ENCODE results near the gene ISM2. TPM values are rescaled to one million over a fixed set of nuclear protein-coding genes. Genes with fewer than 3 reads are reported as not detected.

Gene ISM2
- total and polyA plus RNA-seq, 2 of the 13 experiments (the other 11 are each of a cell fraction or from before 2014, with no cell fraction given): 1.8 to 40.7 TPM

DNA sequence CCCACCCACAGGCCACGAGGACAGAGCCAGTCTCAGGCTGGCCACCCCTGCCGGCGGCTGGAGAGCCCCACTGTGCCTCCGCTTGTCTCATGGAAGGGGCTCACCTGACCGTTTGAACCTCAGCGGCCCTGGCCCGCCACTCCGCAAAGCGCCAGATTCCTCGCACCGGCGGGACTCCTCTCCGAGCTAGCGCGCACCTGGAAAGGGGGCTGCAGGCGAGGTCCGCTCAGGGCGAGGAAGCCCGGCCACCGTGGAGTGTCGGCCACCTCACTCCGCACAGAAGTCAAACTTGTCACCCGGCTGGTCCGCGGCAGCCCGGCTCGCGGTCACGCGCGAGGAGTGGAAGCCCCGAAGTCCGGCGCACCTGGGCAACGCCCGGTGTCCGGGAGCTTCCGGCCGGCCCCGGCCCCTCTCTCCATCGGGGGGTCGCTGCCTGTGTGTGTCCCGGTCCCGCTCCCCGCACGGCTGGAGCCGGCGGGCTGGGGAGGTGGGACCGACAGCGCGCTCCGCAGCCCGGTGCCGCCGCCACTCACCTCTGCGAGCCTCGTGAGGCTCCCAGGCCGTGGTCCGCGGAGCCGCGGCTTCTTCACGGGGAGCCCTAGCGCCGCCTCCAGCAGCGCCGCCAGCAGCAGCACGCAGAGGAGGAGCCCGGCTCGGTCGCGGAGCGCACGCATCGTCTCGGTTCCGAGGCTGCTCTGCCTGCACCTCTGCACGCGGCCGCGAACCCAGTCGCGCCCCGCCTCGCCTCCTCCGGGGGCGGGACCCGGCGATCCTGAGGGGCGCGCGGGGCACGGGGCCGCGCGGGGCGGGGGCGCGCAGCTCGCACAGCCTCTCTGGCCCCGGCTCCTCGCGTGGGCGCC, at the start of gene ISM2 (continued):
- TF ChIP-seq, protein P1, sequence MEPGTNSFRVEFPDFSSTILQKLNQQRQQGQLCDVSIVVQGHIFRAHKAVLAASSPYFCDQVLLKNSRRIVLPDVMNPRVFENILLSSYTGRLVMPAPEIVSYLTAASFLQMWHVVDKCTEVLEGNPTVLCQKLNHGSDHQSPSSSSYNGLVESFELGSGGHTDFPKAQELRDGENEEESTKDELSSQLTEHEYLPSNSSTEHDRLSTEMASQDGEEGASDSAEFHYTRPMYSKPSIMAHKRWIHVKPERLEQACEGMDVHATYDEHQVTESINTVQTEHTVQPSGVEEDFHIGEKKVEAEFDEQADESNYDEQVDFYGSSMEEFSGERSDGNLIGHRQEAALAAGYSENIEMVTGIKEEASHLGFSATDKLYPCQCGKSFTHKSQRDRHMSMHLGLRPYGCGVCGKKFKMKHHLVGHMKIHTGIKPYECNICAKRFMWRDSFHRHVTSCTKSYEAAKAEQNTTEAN (CRISPR knock-in tag; conservative IDR thresholded peaks at IDR 0.05): peak; percentile 84; the same call in 1 of the 2 replicates
- no peak for TF ChIP-seq CHD2 (IDR thresholded peaks at IDR 0.05; ENCODE audit: low read depth, low read length)
- peak; percentile 33; the same call in 1 of the 2 replicates for TF ChIP-seq KLF15 (CRISPR knock-in tag; IDR thresholded peaks at IDR 0.05; ENCODE audit: borderline replicate concordance)
- TF ChIP-seq, protein P2, sequence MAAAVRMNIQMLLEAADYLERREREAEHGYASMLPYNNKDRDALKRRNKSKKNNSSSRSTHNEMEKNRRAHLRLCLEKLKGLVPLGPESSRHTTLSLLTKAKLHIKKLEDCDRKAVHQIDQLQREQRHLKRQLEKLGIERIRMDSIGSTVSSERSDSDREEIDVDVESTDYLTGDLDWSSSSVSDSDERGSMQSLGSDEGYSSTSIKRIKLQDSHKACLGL (CRISPR knock-in tag; IDR thresholded peaks at IDR 0.05): peak; percentile 82; the same call in 1 of the 2 replicates
- TF ChIP-seq, protein P3, sequence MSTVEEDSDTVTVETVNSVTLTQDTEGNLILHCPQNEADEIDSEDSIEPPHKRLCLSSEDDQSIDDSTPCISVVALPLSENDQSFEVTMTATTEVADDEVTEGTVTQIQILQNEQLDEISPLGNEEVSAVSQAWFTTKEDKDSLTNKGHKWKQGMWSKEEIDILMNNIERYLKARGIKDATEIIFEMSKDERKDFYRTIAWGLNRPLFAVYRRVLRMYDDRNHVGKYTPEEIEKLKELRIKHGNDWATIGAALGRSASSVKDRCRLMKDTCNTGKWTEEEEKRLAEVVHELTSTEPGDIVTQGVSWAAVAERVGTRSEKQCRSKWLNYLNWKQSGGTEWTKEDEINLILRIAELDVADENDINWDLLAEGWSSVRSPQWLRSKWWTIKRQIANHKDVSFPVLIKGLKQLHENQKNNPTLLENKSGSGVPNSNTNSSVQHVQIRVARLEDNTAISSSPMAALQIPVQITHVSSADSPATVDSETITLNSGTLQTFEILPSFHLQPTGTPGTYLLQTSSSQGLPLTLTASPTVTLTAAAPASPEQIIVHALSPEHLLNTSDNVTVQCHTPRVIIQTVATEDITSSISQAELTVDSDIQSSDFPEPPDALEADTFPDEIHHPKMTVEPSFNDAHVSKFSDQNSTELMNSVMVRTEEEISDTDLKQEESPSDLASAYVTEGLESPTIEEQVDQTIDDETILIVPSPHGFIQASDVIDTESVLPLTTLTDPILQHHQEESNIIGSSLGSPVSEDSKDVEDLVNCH (CRISPR knock-in tag; IDR thresholded peaks at IDR 0.05): no peak
- TF ChIP-seq ZKSCAN5 (CRISPR knock-in tag; IDR thresholded peaks at IDR 0.05): 0 out of 2 replicates have a peak, but pooled peaks have one; percentile 46
- TF ChIP-seq, protein P4, sequence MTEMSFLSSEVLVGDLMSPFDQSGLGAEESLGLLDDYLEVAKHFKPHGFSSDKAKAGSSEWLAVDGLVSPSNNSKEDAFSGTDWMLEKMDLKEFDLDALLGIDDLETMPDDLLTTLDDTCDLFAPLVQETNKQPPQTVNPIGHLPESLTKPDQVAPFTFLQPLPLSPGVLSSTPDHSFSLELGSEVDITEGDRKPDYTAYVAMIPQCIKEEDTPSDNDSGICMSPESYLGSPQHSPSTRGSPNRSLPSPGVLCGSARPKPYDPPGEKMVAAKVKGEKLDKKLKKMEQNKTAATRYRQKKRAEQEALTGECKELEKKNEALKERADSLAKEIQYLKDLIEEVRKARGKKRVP (CRISPR knock-in tag; IDR thresholded peaks at IDR 0.05): no peak
- TF ChIP-seq, protein P5, sequence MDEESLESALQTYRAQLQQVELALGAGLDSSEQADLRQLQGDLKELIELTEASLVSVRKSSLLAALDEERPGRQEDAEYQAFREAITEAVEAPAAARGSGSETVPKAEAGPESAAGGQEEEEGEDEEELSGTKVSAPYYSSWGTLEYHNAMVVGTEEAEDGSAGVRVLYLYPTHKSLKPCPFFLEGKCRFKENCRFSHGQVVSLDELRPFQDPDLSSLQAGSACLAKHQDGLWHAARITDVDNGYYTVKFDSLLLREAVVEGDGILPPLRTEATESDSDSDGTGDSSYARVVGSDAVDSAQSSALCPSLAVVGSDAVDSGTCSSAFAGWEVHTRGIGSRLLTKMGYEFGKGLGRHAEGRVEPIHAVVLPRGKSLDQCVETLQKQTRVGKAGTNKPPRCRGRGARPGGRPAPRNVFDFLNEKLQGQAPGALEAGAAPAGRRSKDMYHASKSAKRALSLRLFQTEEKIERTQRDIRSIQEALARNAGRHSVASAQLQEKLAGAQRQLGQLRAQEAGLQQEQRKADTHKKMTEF (CRISPR knock-in tag; IDR thresholded peaks at IDR 0.05): peak; percentile 77; the same call in 1 of the 2 replicates
- peak; percentile 96; the same call in 1 of the 2 replicates for TF ChIP-seq PRMT3 (CRISPR knock-in tag; IDR thresholded peaks at IDR 0.05; ENCODE audit: borderline replicate concordance, low read depth)
- TF ChIP-seq ZNF530 (CRISPR knock-in tag; IDR thresholded peaks at IDR 0.05; ENCODE audit: low read depth): 0 out of 2 replicates have a peak, but pooled peaks have one; percentile 17
- TF ChIP-seq, protein P6, sequence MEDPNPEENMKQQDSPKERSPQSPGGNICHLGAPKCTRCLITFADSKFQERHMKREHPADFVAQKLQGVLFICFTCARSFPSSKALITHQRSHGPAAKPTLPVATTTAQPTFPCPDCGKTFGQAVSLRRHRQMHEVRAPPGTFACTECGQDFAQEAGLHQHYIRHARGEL (CRISPR knock-in tag; IDR thresholded peaks at IDR 0.05): 0 out of 2 replicates have a peak, but pooled peaks have one; percentile 73
- peak; percentile 59; the same call in 1 of the 2 replicates for TF ChIP-seq RBFOX2 (IDR thresholded peaks at IDR 0.05; ENCODE audit: low read depth, low read length)
- TF ChIP-seq YEATS2 (CRISPR knock-in tag; IDR thresholded peaks at IDR 0.05; ENCODE audit: borderline replicate concordance): peak; percentile 25; the same call in 1 of the 2 replicates
- peak; percentile 67; the same call in 1 of the 2 replicates for TF ChIP-seq ARID2 (CRISPR knock-in tag; IDR thresholded peaks at IDR 0.05; ENCODE audit: borderline replicate concordance)
- no peak for TF ChIP-seq GABPA (IDR thresholded peaks at IDR 0.05; ENCODE audit: low read depth, low read length)
- TF ChIP-seq GABPA (CRISPR knock-in tag; IDR thresholded peaks at IDR 0.05; ENCODE audit: low read depth): no peak
- peak; percentile 32; the same call in 1 of the 2 replicates for TF ChIP-seq ZNF263 (CRISPR knock-in tag; IDR thresholded peaks at IDR 0.05)
- TF ChIP-seq, protein P7, sequence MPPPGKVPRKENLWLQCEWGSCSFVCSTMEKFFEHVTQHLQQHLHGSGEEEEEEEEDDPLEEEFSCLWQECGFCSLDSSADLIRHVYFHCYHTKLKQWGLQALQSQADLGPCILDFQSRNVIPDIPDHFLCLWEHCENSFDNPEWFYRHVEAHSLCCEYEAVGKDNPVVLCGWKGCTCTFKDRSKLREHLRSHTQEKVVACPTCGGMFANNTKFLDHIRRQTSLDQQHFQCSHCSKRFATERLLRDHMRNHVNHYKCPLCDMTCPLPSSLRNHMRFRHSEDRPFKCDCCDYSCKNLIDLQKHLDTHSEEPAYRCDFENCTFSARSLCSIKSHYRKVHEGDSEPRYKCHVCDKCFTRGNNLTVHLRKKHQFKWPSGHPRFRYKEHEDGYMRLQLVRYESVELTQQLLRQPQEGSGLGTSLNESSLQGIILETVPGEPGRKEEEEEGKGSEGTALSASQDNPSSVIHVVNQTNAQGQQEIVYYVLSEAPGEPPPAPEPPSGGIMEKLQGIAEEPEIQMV (CRISPR knock-in tag; IDR thresholded peaks at IDR 0.05; ENCODE audit: low read depth): 0 out of 2 replicates have a peak, but pooled peaks have one; percentile 38
- no peak for TF ChIP-seq ZBTB3 (CRISPR knock-in tag; IDR thresholded peaks at IDR 0.05; ENCODE audit: borderline replicate concordance, low read depth)

All from HepG2 (cell line).